ENCODE measurements around the gene SCARF2.

GRCh38 chr22:20423906-20424551, 13.6 kb downstream of the SCARF2 start:
- TF ChIP-seq ZNF362 (CRISPR knock-in tag; IDR thresholded peaks at IDR 0.05; ENCODE audit: borderline replicate concordance) (no peak), CTCF (CRISPR knock-in tag; IDR thresholded peaks at IDR 0.05) (no peak; the same call in 1 of the 2 replicates), MIXL1 (CRISPR knock-in tag; IDR thresholded peaks at IDR 0.05) (no peak), CHD2 (IDR thresholded peaks at IDR 0.05; ENCODE audit: low read depth, low read length) (no peak), KDM5A (IDR thresholded peaks at IDR 0.05; ENCODE audit: borderline replicate concordance, low read length) (no peak)

All from HepG2 (cell line).